HepG2 (cell line): ENCODE results near the gene PACC1. TPM values are rescaled to one million over a fixed set of nuclear protein-coding genes. Genes with fewer than 3 reads are reported as not detected.
A peak's percentile ranks its signal among the peaks of the same experiment; 100 is the strongest.

Experiments used
- ATAC-seq: fragments of 200-7000 bp; cut with Tn5 transposase; 3 replicates; pipeline ENCODE4 v1.9.1; 2020; ENCODE audit warnings: mild to moderate bottlenecking, moderate library complexity
- BruUV-seq: library from RNA; stranded (reverse); fragments of 400-500 nt; replicated peaks from 2 replicates; lab custom pipeline; 2021; lab: Mats Ljungman, UMichigan
- CTCF ChIA-PET: fragments of 300-600 bp; formaldehyde crosslinking; extraction: SDS; loops from one replicate; lab custom pipeline; 2021; ENCODE audit warnings: low total read pairs, inconsistent platforms, low intra/inter-chr PET ratio; lab: Yijun Ruan, JAX
- POLR2A ChIA-PET: fragments of 350-600 bp; sonication (Branson Sonifier 250); formaldehyde crosslinking; loops from one replicate; lab custom pipeline; 2020; ENCODE audit warnings: antibody characterized with exemption, inconsistent platforms; lab: Yijun Ruan, JAX
- DNase-seq: peaks from one replicate; pipeline ENCODE4 v3.0.0-alpha.2; 2015; ENCODE audit warnings: low spot score
- FAIRE-seq: peaks from 3 replicates; lab custom pipeline; 2011; peaks lifted over from hg19 to GRCh38; lab: Jason Lieb, UNC
- H2AFZ ChIP-seq: one replicate; pipeline ENCODE4 v1.6.1; 2011; ENCODE audit warnings: low read length, inconsistent platforms
- H3K27ac ChIP-seq: fragments of 300-600 bp; 3 replicates; pipeline ENCODE4 v1.8.0; 2011; ENCODE audit warnings: mixed run types, mild to moderate bottlenecking, mixed read lengths, low read length, inconsistent platforms; ENCODE audit not compliant: insufficient read depth; ENCODE audit errors: extremely low read length
- H3K27me3 ChIP-seq, 2 experiments: fragments of 200-600 bp in 1 of 2; 2 replicates in 1 of 2; 3 replicates in 1 of 2; pipeline versions ENCODE4 v1.6.0 to v1.8.0; 2011; ENCODE audit warnings: low read length in 2 of 2, mild to moderate bottlenecking in 2 of 2, moderate library complexity in 2 of 2, inconsistent platforms in 1 of 2; ENCODE audit not compliant: insufficient read depth in 2 of 2, control insufficient read depth in 1 of 2
- H3K36me3 ChIP-seq, 2 experiments: fragments of 200-600 bp in 1 of 2; replicated peaks in 1 of 2; 2 replicates in 1 of 2; 3 replicates in 1 of 2; pipeline versions ENCODE4 v1.5.1 to v1.8.0; 2011; ENCODE audit warnings: low read length in 2 of 2, inconsistent platforms in 1 of 2; ENCODE audit not compliant: insufficient read depth in 2 of 2, control insufficient read depth in 1 of 2
- H3K4me1 ChIP-seq: 2 replicates; pipeline ENCODE4 v1.5.1; 2012; ENCODE audit warnings: low read length, inconsistent platforms; ENCODE audit not compliant: insufficient read depth
- H3K4me2 ChIP-seq: 2 replicates; pipeline ENCODE4 v1.6.0; 2011; ENCODE audit warnings: low read depth, low read length, inconsistent platforms
- H3K4me3 ChIP-seq, 3 experiments: fragments of 200-600 bp in 1 of 3; sonication (generic), shearing (Covaris generic) in 1 of 3; replicated peaks in 1 of 3; 2 replicates each; pipeline ENCODE4 v1.5.1; 2011 to 2016; ENCODE audit warnings: low read length in 3 of 3, inconsistent platforms in 2 of 3, low read depth in 2 of 3, mild to moderate bottlenecking in 2 of 3, control low read depth in 1 of 3, mixed read lengths in 1 of 3; ENCODE audit not compliant: insufficient read depth in 1 of 3
- H3K79me2 ChIP-seq: one replicate; pipeline ENCODE4 v1.6.1; 2011; ENCODE audit warnings: low read length, inconsistent platforms; ENCODE audit not compliant: insufficient read depth
- H3K9ac ChIP-seq: 2 replicates; pipeline ENCODE4 v1.6.0; 2011; ENCODE audit warnings: mild to moderate bottlenecking, low read depth, low read length, inconsistent platforms; ENCODE audit not compliant: insufficient read depth
- H3K9me3 ChIP-seq: 2 replicates; pipeline ENCODE4 v1.5.1; 2012; ENCODE audit warnings: mild to moderate bottlenecking, low read length
- H4K20me1 ChIP-seq: 2 replicates; pipeline ENCODE4 v1.6.0; 2011; ENCODE audit warnings: inconsistent platforms, mild to moderate bottlenecking, low read length, moderate library complexity; ENCODE audit not compliant: insufficient read depth
- ASH2L ChIP-seq: fragments of 300-600, 200-600 bp; sonication (generic); IDR thresholded peaks from 2 replicates; pipeline ENCODE4 v1.7.0; 2017; ENCODE audit warnings: low read depth, mild to moderate bottlenecking, moderate library complexity, mixed read lengths, low read length; ENCODE audit not compliant: insufficient read length
- HCFC1 ChIP-seq: fragments of 150-350 bp; IDR thresholded peaks from 2 replicates; pipeline ENCODE4 v1.6.1; 2014; ENCODE audit warnings: low read depth, low read length
- IKZF5 ChIP-seq: IDR thresholded peaks from 2 replicates; pipeline ENCODE4 v1.6.1; 2018; ENCODE audit warnings: missing genetic modification reagents, mild to moderate bottlenecking, missing compliant biosample characterization
- NFAT5 ChIP-seq: sonication (generic); formaldehyde crosslinking; IDR thresholded peaks from 2 replicates; pipeline ENCODE4 v1.4.0; 2020; ENCODE audit warnings: missing genetic modification reagents
- NFKB2 ChIP-seq: sonication (generic); formaldehyde crosslinking; IDR thresholded peaks from 2 replicates; pipeline ENCODE4 v1.4.0; 2020; ENCODE audit warnings: missing genetic modification reagents, borderline replicate concordance
- THAP11 ChIP-seq: IDR thresholded peaks from 2 replicates; pipeline ENCODE4 v1.6.1; 2016; ENCODE audit warnings: missing biosample characterization, missing genetic modification reagents
- TSC22D2 ChIP-seq: sonication (generic); formaldehyde crosslinking; IDR thresholded peaks from 2 replicates; pipeline ENCODE4 v1.5.1; 2020; ENCODE audit warnings: missing genetic modification reagents, mild to moderate bottlenecking, borderline replicate concordance
- ZFP90 ChIP-seq: sonication (generic); formaldehyde crosslinking; IDR thresholded peaks from 2 replicates; pipeline ENCODE4 v1.8.0; 2022; ENCODE audit warnings: missing genetic modification reagents, mild to moderate bottlenecking, inconsistent platforms, borderline replicate concordance
- ZNF382 ChIP-seq: sonication (generic); formaldehyde crosslinking; IDR thresholded peaks from 2 replicates; pipeline ENCODE4 v1.5.0; 2020; ENCODE audit warnings: missing genetic modification reagents, mild to moderate bottlenecking, borderline replicate concordance
- ZNF430 ChIP-seq: sonication (generic); formaldehyde crosslinking; IDR thresholded peaks from 2 replicates; pipeline ENCODE4 v1.9.0; 2021; ENCODE audit warnings: mild to moderate bottlenecking, missing genetic modification reagents
- ZNF576 ChIP-seq: sonication (generic); formaldehyde crosslinking; IDR thresholded peaks from 2 replicates; pipeline ENCODE4 v1.4.0; 2020; ENCODE audit warnings: mild to moderate bottlenecking, missing genetic modification reagents
- ZNF605 ChIP-seq: sonication (generic); formaldehyde crosslinking; IDR thresholded peaks from 2 replicates; pipeline ENCODE4 v1.8.0; 2022; ENCODE audit warnings: mild to moderate bottlenecking, missing genetic modification reagents
- ZNF652 ChIP-seq: IDR thresholded peaks from 2 replicates; pipeline ENCODE4 v1.6.1; 2016; ENCODE audit warnings: low read depth, borderline replicate concordance
- ZNF749 ChIP-seq: sonication (generic); formaldehyde crosslinking; IDR thresholded peaks from 2 replicates; pipeline ENCODE4 v1.8.0; 2022; ENCODE audit warnings: mild to moderate bottlenecking, missing genetic modification reagents, moderate library complexity, borderline replicate concordance
- ZNF777 ChIP-seq: sonication (generic); formaldehyde crosslinking; IDR thresholded peaks from 2 replicates; pipeline ENCODE4 v1.4.0; 2020; ENCODE audit warnings: missing genetic modification reagents
- WGBS: methylation state at CpG from one replicate; pipeline ENCODE4 v1.1.6; 2017; ENCODE audit warnings: low lambda C conversion rate; 5-methylcytosine and 5-hydroxymethylcytosine counted together
- in situ Hi-C: cut with HindIII; loops from 2 replicates; pipeline ENCODE4 v1.10.0; 2017; ENCODE audit warnings: low pct_unique_long_range_greater_than_20kb; ENCODE audit not compliant: extremely low pct_ligation_motif_present
- intact Hi-C: fragments of 100-400 bp; cut with micrococcal nuclease; formaldehyde crosslinking; loops from one replicate; pipeline ENCODE4 v1.10.0; 2022; ENCODE audit not compliant: unreplicated experiment
- polyA plus RNA-seq, 8 experiments: library from polyadenylated mRNA; depleted of rRNA in 3 of 8; stranded (reverse) in 7 of 8; unstranded in 1 of 8; fragments of >200 nt; fragmentation: Illumina TruSeq in 4 of 8; extraction: Trizol in 4 of 8; gene quantifications; 2 replicates each; pipeline versions ENCODE4 v1.2.1 to v1.2.3, GENCODE V29; 2011 to 2016; ENCODE audit warnings: low read depth in 4 of 8, missing spikeins in 1 of 8, mixed read lengths in 1 of 8; ENCODE audit not compliant: insufficient read depth in 1 of 8
- total RNA-seq, 5 experiments: library from RNA; depleted of rRNA; stranded (reverse); fragments of >200 nt; fragmentation: Illumina TruSeq; extraction: Trizol; gene quantifications; 2 replicates each; pipeline ENCODE4 v1.2.3, GENCODE V29; 2016; ENCODE audit warnings: low read depth in 1 of 5

The PACC1 gene
- total and polyA plus RNA-seq, 2 of the 13 experiments (the other 11 are each of a cell fraction or from before 2014, with no cell fraction given): 9.4 to 10.7 TPM

GRCh38 chr1:212421165-212421564 is 6.5 kb upstream of the PACC1 start (continued):
- TF ChIP-seq NFAT5 (CRISPR knock-in tag): no peak

GRCh38 chr1:212415107-212415841 is 588 bp upstream of the PACC1 start:
- H3K4me1 ChIP-seq: peaks cover 37% of the 10 kb centered on the region
- H3K27ac ChIP-seq: no peak overlapping the region
- peaks cover 1 to 7% of the 10 kb centered on the region in 2 experiments; a peak in 1 of 5 replicates for H3K27me3 ChIP-seq
- CTCF ChIA-PET: interaction anchor here (0.7 kb wide), 1 partner anchor 13 kb away, joined by 3 read pairs; no protein-coding TSS in a partner anchor
- BruUV-seq: no TSS peak
- 65% methylated on average over 12 of the region's 13 CpGs for WGBS
- H3K4me2 ChIP-seq: peak overlapping the region; percentile 92
- peak overlapping the region; percentile 55 for H3K9ac ChIP-seq
- intact Hi-C loops: no loop called here
- H4K20me1 ChIP-seq: no peaks in the 10 kb centered on the region
- in situ Hi-C loops: no loop called here
- peak overlapping the region; percentile 92 for H2AFZ ChIP-seq
- H3K9me3 ChIP-seq: no peaks in the 10 kb centered on the region
- POLR2A ChIA-PET: interaction anchor here (1.2 kb wide), 1 partner anchor 193 kb away, joined by 4 read pairs; the partner anchor contains the start of gene ATF3
- H3K36me3 ChIP-seq: peaks cover under 1 to 2% of the 10 kb centered on the region in 2 experiments; a peak in 2 of 5 replicates
- ATAC-seq (peak; percentile 18), DNase-seq (no peak), FAIRE-seq (no peak)
- H3K4me3 ChIP-seq: peak overlapping the region; percentile 73 to 87 (median 78); a peak in 5 of 6 replicates
- H3K79me2 ChIP-seq: peaks cover 11% of the 10 kb centered on the region
- TF ChIP-seq THAP11 (CRISPR knock-in tag) (peak; percentile 7), ASH2L (no peak), TSC22D2 (CRISPR knock-in tag) (no peak), ZNF605 (CRISPR knock-in tag) (peak; percentile 83; the same call in 1 of the 2 replicates), ZNF430 (CRISPR knock-in tag) (no peak), ZNF652 (CRISPR knock-in tag) (no peak), ZNF749 (no peak), HCFC1 (no peak), ZNF576 (CRISPR knock-in tag) (no peak), ZNF777 (0 out of 2 replicates have a peak, but pooled peaks have one; percentile 15), IKZF5 (0 out of 2 replicates have a peak, but pooled peaks have one; percentile 7), ZFP90 (peak; percentile 43), NFKB2 (CRISPR knock-in tag) (0 out of 2 replicates have a peak, but pooled peaks have one; percentile 47), ZNF382 (CRISPR knock-in tag) (no peak)
